ENCODE measurements around the gene ANKHD1. TPM values are rescaled to one million over a fixed set of nuclear protein-coding genes. Genes with fewer than 3 reads are reported as not detected.

ANKHD1 gene
- total RNA-seq, 2 experiments from 2014 or later, result 90.6 to 143 TPM

- TF ChIP-seq CTCF (conservative IDR thresholded peaks at IDR 0.05; ENCODE audit: low read length) (peak; percentile 33; the same call in 1 of the 2 replicates), EZH2phosphoT487 (IDR thresholded peaks at IDR 0.05; ENCODE audit: borderline replicate concordance, low read depth, low read length) (no peak)
- CTCF ChIA-PET (ENCODE audit: unreplicated experiment), result interaction anchor here (0.7 to 1.7 kb wide), 3 partner anchors 42 to 119 kb away, joined by 3 to 12 read pairs (median 3); no protein-coding TSS in a partner anchor
Observed at GRCh38 chr5:140358738-140359310, 42.8 kb upstream of the ANKHD1 start.

GRCh38 chr5:140360101-140360500 lies 41.5 kb upstream of the ANKHD1 start, which contains the start of gene SLC4A9:
TSS of gene SLC4A9 (plus strand) at chr5:140360194. CDS start at chr5:140360237, 43 bp downstream.
- CTCF ChIA-PET (ENCODE audit: unreplicated experiment), result interaction anchor here (0.6 to 0.8 kb wide), 2 partner anchors 13 to 114 kb away, joined by 3 to 4 read pairs; no protein-coding TSS in a partner anchor
- POLR2A ChIA-PET, result interaction anchor here (0.6 to 1.5 kb wide), 6 partner anchors 12 to 707 kb away, joined by 3 to 4 read pairs (median 3); no protein-coding TSS in a partner anchor
- H3K36me3 ChIP-seq (ENCODE audit: insufficient read depth, low read length), result no peaks in the 10 kb centered on the region
- no peak within 1 kb of the TSS for H2AFZ ChIP-seq (ENCODE audit: low read length)
- H4K20me1 ChIP-seq (ENCODE audit: insufficient read depth, low read length), result no peaks in the 10 kb centered on the region
- no peak within 1 kb of the TSS for H3K4me3 ChIP-seq (ENCODE audit: low read depth, low read length, poor library complexity, severe bottlenecking)
- no peak for DNase-seq (ENCODE audit: low spot score)
- H3K4me2 ChIP-seq (ENCODE audit: low read length), result no peak within 1 kb of the TSS
- no TSS peak for BruUV-seq (replicated peaks)
- H3K9me3 ChIP-seq (ENCODE audit: low read length), result no peaks in the 10 kb centered on the region
- no peaks in the 10 kb centered on the region for H3K9me2 ChIP-seq (ENCODE audit: insufficient read depth, low read length)
- no peak within 1 kb of the TSS for H3K27ac ChIP-seq (ENCODE audit: low read depth, low read length, poor library complexity, severe bottlenecking)
- peaks cover 9% of the 10 kb centered on the region for H3K4me1 ChIP-seq (ENCODE audit: insufficient read depth, low read length, poor library complexity, severe bottlenecking)
- no peaks in the 10 kb centered on the region for H3K79me2 ChIP-seq (ENCODE audit: insufficient read depth, low read depth, low read length)
- TF ChIP-seq CTCF (conservative IDR thresholded peaks at IDR 0.05; ENCODE audit: low read length), result no peak
- intact Hi-C loops (cut with micrococcal nuclease; ENCODE audit: unreplicated experiment), result loop anchor here (10.0 kb wide), 1 partner anchor 195 kb away; the partner anchor contains the start of gene SRA1

More at GRCh38 chr5:140358738-140359310, 42.8 kb upstream of the ANKHD1 start:
- no TSS peak for BruUV-seq (replicated peaks)
- no peaks in the 10 kb centered on the region for H3K36me3 ChIP-seq (ENCODE audit: insufficient read depth, low read length)
- POLR2A ChIA-PET, result interaction anchor here (0.5 to 1.5 kb wide), 9 partner anchors 9 to 685 kb away, joined by 3 to 6 read pairs (median 3); partner anchors contain the start of gene HBEGF
- intact Hi-C loops (cut with micrococcal nuclease; ENCODE audit: unreplicated experiment), result no loop called here
- no peak for DNase-seq (ENCODE audit: low spot score)
- H3K9me3 ChIP-seq (ENCODE audit: low read length), result no peaks in the 10 kb centered on the region
- no peak overlapping the region for H3K27ac ChIP-seq (ENCODE audit: low read depth, low read length, poor library complexity, severe bottlenecking)
- H2AFZ ChIP-seq (ENCODE audit: low read length), result no peak overlapping the region
- H3K4me3 ChIP-seq (ENCODE audit: low read depth, low read length, poor library complexity, severe bottlenecking), result no peak overlapping the region
- no peaks in the 10 kb centered on the region for H3K79me2 ChIP-seq (ENCODE audit: insufficient read depth, low read depth, low read length)
- H3K4me2 ChIP-seq (ENCODE audit: low read length), result no peak overlapping the region
- H4K20me1 ChIP-seq (ENCODE audit: insufficient read depth, low read length), result no peaks in the 10 kb centered on the region
- H3K4me1 ChIP-seq (ENCODE audit: insufficient read depth, low read length, poor library complexity, severe bottlenecking), result peaks cover 9% of the 10 kb centered on the region
- H3K9me2 ChIP-seq (ENCODE audit: insufficient read depth, low read length), result no peaks in the 10 kb centered on the region

Measured in OCI-LY7 (cell line).